Measurements from ENCODE around the gene EML6. TPM values are rescaled to one million over a fixed set of nuclear protein-coding genes. Genes with fewer than 3 reads are reported as not detected.
A peak's percentile ranks its signal among the peaks of the same experiment; 100 is the strongest.

EML6 gene
- total and polyA plus RNA-seq, 2 of the 13 experiments (the other 11 are each of a cell fraction or from before 2014, with no cell fraction given): 17.2 to 32.4 TPM

GRCh38 chr2:54818226-54818625 is 94.8 kb downstream of the EML6 start:
- Histone ChIP-seq H3K36me3 (replicated peaks in 1 of 2; ENCODE audit: control insufficient read depth in 1 of 2, insufficient read depth in 2 of 2, low read length in 2 of 2) (no peaks in the 10 kb centered on the region), H3K79me2 (ENCODE audit: insufficient read depth, low read length) (no peaks in the 10 kb centered on the region), H3K9me3 (ENCODE audit: low read length) (no peaks in the 10 kb centered on the region), H3K9ac (ENCODE audit: insufficient read depth, low read depth, low read length) (no peak overlapping the region), H2AFZ (ENCODE audit: low read length) (no peak overlapping the region), H3K27ac (ENCODE audit: extremely low read length, insufficient read depth, low read length) (no peak overlapping the region), H4K20me1 (ENCODE audit: insufficient read depth, low read length) (no peaks in the 10 kb centered on the region), H3K27me3 (ENCODE audit: control insufficient read depth in 1 of 2, insufficient read depth in 2 of 2, low read length in 2 of 2) (no peaks in the 10 kb centered on the region), H3K4me1 (ENCODE audit: insufficient read depth, low read length) (no peaks in the 10 kb centered on the region), H3K4me3 (replicated peaks in 1 of 3; ENCODE audit: insufficient read depth in 1 of 3, low read depth in 2 of 3, low read length in 3 of 3) (no peak overlapping the region), H3K4me2 (ENCODE audit: low read depth, low read length) (no peak overlapping the region)
- DNase-seq (ENCODE audit: low spot score) (no peak), ATAC-seq (no peak), FAIRE-seq (no peak)
- in situ Hi-C loops (cut with HindIII; ENCODE audit: extremely low pct_ligation_motif_present, low pct_unique_long_range_greater_than_20kb): no loop called here
- POLR2A ChIA-PET: no interaction called here
- CTCF ChIA-PET (ENCODE audit: low intra/inter-chr PET ratio, low total read pairs): no interaction called here
- TF ChIP-seq MYC (CRISPR knock-in tag; IDR thresholded peaks at IDR 0.05; ENCODE audit: borderline replicate concordance) (no peak), SRF (IDR thresholded peaks at IDR 0.05; ENCODE audit: low read depth, low read length) (peak; percentile 61; the same call in 1 of the 2 replicates)
- BruUV-seq (replicated peaks): no TSS peak
- intact Hi-C loops (cut with micrococcal nuclease; ENCODE audit: unreplicated experiment): no loop called here
- WGBS (ENCODE audit: low lambda C conversion rate): 80% methylated on average over 2 of the region's 2 CpGs

DNA sequence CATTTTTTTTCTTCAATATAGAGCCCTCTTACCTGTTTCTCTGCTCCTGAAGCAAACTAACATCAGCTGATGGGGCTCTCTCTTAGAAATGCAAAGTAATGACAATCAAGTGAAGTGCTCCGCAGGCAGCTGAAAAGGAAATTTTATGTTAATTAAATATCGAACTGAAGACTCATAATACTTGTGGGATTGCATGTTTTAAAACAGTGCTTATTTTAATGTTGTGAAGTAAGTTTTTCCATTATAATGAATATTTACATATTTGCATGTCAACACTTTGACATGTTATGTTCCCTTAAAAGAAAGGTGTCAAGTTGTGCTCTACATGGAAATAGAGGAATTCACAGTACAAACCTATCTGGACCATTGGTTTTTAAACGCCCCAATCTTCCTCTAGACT is 97.1 kb downstream of the EML6 start:
- in situ Hi-C loops (cut with HindIII; ENCODE audit: extremely low pct_ligation_motif_present, low pct_unique_long_range_greater_than_20kb) (no loop called here), intact Hi-C loops (cut with micrococcal nuclease; ENCODE audit: unreplicated experiment) (no loop called here)
- H3K79me2 ChIP-seq (ENCODE audit: insufficient read depth, low read length): no peaks in the 10 kb centered on the region
- no peak for ATAC-seq
- no peak overlapping the region for H3K4me2 ChIP-seq (ENCODE audit: low read depth, low read length)
- H3K4me1 ChIP-seq (ENCODE audit: insufficient read depth, low read length): no peaks in the 10 kb centered on the region
- no peaks in the 10 kb centered on the region for H3K36me3 ChIP-seq (replicated peaks in 1 of 2; ENCODE audit: control insufficient read depth in 1 of 2, insufficient read depth in 2 of 2, low read length in 2 of 2)
- H3K27me3 ChIP-seq (ENCODE audit: control insufficient read depth in 1 of 2, insufficient read depth in 2 of 2, low read length in 2 of 2): no peaks in the 10 kb centered on the region
- no peaks in the 10 kb centered on the region for H4K20me1 ChIP-seq (ENCODE audit: insufficient read depth, low read length)
- no peak for FAIRE-seq
- POLR2A ChIA-PET: no interaction called here
- TF ChIP-seq ZFP36L1 (CRISPR knock-in tag; IDR thresholded peaks at IDR 0.05) (no peak), TAF15 (IDR thresholded peaks at IDR 0.05; ENCODE audit: low read depth, low read length, poor library complexity, severe bottlenecking) (no peak), STAG1 (CRISPR knock-in tag; IDR thresholded peaks at IDR 0.05) (no peak), GTF2F1 (IDR thresholded peaks at IDR 0.05; ENCODE audit: low read length) (no peak), ZNF891 (CRISPR knock-in tag; IDR thresholded peaks at IDR 0.05) (no peak), ZFX (CRISPR knock-in tag; IDR thresholded peaks at IDR 0.05; ENCODE audit: low read depth) (no peak), NFYC (CRISPR knock-in tag; IDR thresholded peaks at IDR 0.05) (no peak), IKZF4 (CRISPR knock-in tag; IDR thresholded peaks at IDR 0.05; ENCODE audit: borderline replicate concordance, low read depth, not compliant biosample characterization) (no peak), MZF1 (CRISPR knock-in tag; IDR thresholded peaks at IDR 0.05; ENCODE audit: borderline replicate concordance) (no peak), SNAPC2 (CRISPR knock-in tag; IDR thresholded peaks at IDR 0.05) (no peak), GLMP (CRISPR knock-in tag; IDR thresholded peaks at IDR 0.05; ENCODE audit: borderline replicate concordance) (no peak), RELA (CRISPR knock-in tag; IDR thresholded peaks at IDR 0.05) (no peak), BRF2 (CRISPR knock-in tag; IDR thresholded peaks at IDR 0.05) (no peak), ATRX (CRISPR knock-in tag; IDR thresholded peaks at IDR 0.05; ENCODE audit: borderline replicate concordance) (no peak), RFX1 (IDR thresholded peaks at IDR 0.05) (no peak)
- TF ChIP-seq, protein P1, sequence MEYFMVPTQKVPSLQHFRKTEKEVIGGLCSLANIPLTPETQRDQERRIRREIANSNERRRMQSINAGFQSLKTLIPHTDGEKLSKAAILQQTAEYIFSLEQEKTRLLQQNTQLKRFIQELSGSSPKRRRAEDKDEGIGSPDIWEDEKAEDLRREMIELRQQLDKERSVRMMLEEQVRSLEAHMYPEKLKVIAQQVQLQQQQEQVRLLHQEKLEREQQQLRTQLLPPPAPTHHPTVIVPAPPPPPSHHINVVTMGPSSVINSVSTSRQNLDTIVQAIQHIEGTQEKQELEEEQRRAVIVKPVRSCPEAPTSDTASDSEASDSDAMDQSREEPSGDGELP (IDR thresholded peaks at IDR 0.05; ENCODE audit: borderline replicate concordance, low read depth): no peak
- no TSS peak for BruUV-seq (replicated peaks)
- DNase-seq (ENCODE audit: low spot score): no peak
- no peak overlapping the region for H3K27ac ChIP-seq (ENCODE audit: extremely low read length, insufficient read depth, low read length)
- no peak overlapping the region for H3K4me3 ChIP-seq (replicated peaks in 1 of 3; ENCODE audit: insufficient read depth in 1 of 3, low read depth in 2 of 3, low read length in 3 of 3)
- no peak overlapping the region for H2AFZ ChIP-seq (ENCODE audit: low read length)
- H3K9me3 ChIP-seq (ENCODE audit: low read length): no peaks in the 10 kb centered on the region
- no peak overlapping the region for H3K9ac ChIP-seq (ENCODE audit: insufficient read depth, low read depth, low read length)
- WGBS (ENCODE audit: low lambda C conversion rate): 92% methylated on average over 3 of the region's 3 CpGs
- CTCF ChIA-PET (ENCODE audit: low intra/inter-chr PET ratio, low total read pairs): no interaction called here
